H1 (cell line): ENCODE results near the gene ENTPD1. TPM values are rescaled to one million over a fixed set of nuclear protein-coding genes. Genes with fewer than 3 reads are reported as not detected.

Source experiments
- BCL11A ChIP-seq, 2 experiments: IDR thresholded peaks; one replicate each; pipeline ENCODE4 v1.6.1; 2011; ENCODE audit warnings: low read depth in 2 of 2, low read length in 2 of 2, mild to moderate bottlenecking in 2 of 2
- BRCA1 ChIP-seq: IDR thresholded peaks from 2 replicates; pipeline ENCODE4 v1.6.1; 2012; ENCODE audit warnings: low read depth, low read length, improper control_type of control experiment
- CHD2 ChIP-seq: IDR thresholded peaks from 2 replicates; pipeline ENCODE4 v1.6.1; 2012; ENCODE audit warnings: low read length, improper control_type of control experiment
- JUN ChIP-seq: IDR thresholded peaks from 2 replicates; pipeline ENCODE4 v1.6.1; 2011; ENCODE audit warnings: low read depth, mild to moderate bottlenecking, improper control_type of control experiment, low read length
- RNF2 ChIP-seq: fragments of 200-900, 300-1000 bp; sonication (generic); IDR thresholded peaks from 2 replicates; pipeline ENCODE4 v1.7.1; 2016; ENCODE audit warnings: borderline replicate concordance, low read depth, mild to moderate bottlenecking, antibody characterized with exemption, low read length; ENCODE audit not compliant: poor library complexity, severe bottlenecking; ENCODE audit errors: missing control alignments
- SIX5 ChIP-seq: IDR thresholded peaks from 2 replicates; pipeline ENCODE4 v1.6.1; 2011; ENCODE audit warnings: mild to moderate bottlenecking, low read depth, low read length
- TAF1 ChIP-seq: IDR thresholded peaks from 2 replicates; pipeline ENCODE4 v1.6.1; 2011; ENCODE audit warnings: mild to moderate bottlenecking, low read depth, low read length
- TCF12 ChIP-seq: IDR thresholded peaks from 2 replicates; pipeline ENCODE4 v1.6.1; 2011; ENCODE audit warnings: low read depth, mild to moderate bottlenecking, low read length
- polyA plus RNA-seq, 7 experiments: library from polyadenylated mRNA; depleted of rRNA in 3 of 7; stranded (reverse) in 5 of 7; unstranded in 2 of 7; fragments of >200 nt in 5 of 7; fragments of 200-250 nt in 2 of 7; gene quantifications; 1 replicate in 5 of 7; 2 replicates in 1 of 7; 4 replicates in 1 of 7; pipeline versions ENCODE4 v1.2.1 to v1.2.3, GENCODE V29; 2011 to 2013; ENCODE audit warnings: missing spikeins in 2 of 7, mixed read lengths in 2 of 7
- total RNA-seq: library from RNA; stranded (reverse); fragmentation: NEBNext Ultra II Directional; extraction: Animal tissue kit (Norgen Biotek cat#: 25700); gene quantifications from 2 replicates; pipeline ENCODE4 v1.2.1, GENCODE V29; 2021
- TF ChIP-seq, protein P1 (sequence below): fragments of 300-600 bp; sonication (generic); IDR thresholded peaks from 2 replicates; pipeline ENCODE4 v1.7.1; 2012; ENCODE audit warnings: low read length, moderate library complexity, mild to moderate bottlenecking, inconsistent platforms; ENCODE audit not compliant: insufficient replicate concordance
- TF ChIP-seq, protein P2 (sequence below): IDR thresholded peaks from 2 replicates; pipeline ENCODE4 v1.6.1; 2012; ENCODE audit warnings: inconsistent platforms
- TF ChIP-seq, protein P3 (sequence below): IDR thresholded peaks from 2 replicates; pipeline ENCODE4 v1.6.1; 2012; ENCODE audit warnings: inconsistent platforms

ENTPD1 gene
- total and polyA plus RNA-seq, 2 of the 8 experiments (the other 6 are each of a cell fraction or from before 2014, with no cell fraction given), result 2.2 to 2.5 TPM

DNA sequence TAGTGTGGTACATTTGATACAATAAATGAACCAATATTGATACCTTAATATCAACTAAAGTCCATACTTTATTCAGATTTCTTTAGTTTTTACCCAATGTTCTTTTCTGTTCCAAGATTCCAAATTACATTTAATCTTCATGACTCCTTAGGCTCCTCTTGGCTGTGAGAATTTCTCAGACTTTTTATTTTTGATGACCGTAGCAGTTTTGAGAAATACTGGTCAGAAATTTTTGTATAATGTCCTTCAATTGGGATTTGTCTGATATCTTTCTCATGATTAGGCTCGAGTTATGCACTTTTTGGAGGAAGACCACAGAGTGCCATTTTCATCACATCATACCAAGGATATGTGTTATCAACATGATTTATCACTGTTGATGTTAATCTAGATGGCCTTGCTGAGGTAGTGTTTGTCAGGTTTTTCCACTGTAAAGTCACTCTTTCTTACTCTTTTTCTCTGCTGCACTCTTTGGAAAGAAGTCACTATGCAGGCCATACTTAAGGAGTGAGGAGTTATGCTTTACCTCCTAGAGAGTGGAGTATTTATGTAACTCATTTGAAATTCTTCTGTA is 12.9 kb upstream of the ENTPD1 start (continued):
- TF ChIP-seq, protein P1, sequence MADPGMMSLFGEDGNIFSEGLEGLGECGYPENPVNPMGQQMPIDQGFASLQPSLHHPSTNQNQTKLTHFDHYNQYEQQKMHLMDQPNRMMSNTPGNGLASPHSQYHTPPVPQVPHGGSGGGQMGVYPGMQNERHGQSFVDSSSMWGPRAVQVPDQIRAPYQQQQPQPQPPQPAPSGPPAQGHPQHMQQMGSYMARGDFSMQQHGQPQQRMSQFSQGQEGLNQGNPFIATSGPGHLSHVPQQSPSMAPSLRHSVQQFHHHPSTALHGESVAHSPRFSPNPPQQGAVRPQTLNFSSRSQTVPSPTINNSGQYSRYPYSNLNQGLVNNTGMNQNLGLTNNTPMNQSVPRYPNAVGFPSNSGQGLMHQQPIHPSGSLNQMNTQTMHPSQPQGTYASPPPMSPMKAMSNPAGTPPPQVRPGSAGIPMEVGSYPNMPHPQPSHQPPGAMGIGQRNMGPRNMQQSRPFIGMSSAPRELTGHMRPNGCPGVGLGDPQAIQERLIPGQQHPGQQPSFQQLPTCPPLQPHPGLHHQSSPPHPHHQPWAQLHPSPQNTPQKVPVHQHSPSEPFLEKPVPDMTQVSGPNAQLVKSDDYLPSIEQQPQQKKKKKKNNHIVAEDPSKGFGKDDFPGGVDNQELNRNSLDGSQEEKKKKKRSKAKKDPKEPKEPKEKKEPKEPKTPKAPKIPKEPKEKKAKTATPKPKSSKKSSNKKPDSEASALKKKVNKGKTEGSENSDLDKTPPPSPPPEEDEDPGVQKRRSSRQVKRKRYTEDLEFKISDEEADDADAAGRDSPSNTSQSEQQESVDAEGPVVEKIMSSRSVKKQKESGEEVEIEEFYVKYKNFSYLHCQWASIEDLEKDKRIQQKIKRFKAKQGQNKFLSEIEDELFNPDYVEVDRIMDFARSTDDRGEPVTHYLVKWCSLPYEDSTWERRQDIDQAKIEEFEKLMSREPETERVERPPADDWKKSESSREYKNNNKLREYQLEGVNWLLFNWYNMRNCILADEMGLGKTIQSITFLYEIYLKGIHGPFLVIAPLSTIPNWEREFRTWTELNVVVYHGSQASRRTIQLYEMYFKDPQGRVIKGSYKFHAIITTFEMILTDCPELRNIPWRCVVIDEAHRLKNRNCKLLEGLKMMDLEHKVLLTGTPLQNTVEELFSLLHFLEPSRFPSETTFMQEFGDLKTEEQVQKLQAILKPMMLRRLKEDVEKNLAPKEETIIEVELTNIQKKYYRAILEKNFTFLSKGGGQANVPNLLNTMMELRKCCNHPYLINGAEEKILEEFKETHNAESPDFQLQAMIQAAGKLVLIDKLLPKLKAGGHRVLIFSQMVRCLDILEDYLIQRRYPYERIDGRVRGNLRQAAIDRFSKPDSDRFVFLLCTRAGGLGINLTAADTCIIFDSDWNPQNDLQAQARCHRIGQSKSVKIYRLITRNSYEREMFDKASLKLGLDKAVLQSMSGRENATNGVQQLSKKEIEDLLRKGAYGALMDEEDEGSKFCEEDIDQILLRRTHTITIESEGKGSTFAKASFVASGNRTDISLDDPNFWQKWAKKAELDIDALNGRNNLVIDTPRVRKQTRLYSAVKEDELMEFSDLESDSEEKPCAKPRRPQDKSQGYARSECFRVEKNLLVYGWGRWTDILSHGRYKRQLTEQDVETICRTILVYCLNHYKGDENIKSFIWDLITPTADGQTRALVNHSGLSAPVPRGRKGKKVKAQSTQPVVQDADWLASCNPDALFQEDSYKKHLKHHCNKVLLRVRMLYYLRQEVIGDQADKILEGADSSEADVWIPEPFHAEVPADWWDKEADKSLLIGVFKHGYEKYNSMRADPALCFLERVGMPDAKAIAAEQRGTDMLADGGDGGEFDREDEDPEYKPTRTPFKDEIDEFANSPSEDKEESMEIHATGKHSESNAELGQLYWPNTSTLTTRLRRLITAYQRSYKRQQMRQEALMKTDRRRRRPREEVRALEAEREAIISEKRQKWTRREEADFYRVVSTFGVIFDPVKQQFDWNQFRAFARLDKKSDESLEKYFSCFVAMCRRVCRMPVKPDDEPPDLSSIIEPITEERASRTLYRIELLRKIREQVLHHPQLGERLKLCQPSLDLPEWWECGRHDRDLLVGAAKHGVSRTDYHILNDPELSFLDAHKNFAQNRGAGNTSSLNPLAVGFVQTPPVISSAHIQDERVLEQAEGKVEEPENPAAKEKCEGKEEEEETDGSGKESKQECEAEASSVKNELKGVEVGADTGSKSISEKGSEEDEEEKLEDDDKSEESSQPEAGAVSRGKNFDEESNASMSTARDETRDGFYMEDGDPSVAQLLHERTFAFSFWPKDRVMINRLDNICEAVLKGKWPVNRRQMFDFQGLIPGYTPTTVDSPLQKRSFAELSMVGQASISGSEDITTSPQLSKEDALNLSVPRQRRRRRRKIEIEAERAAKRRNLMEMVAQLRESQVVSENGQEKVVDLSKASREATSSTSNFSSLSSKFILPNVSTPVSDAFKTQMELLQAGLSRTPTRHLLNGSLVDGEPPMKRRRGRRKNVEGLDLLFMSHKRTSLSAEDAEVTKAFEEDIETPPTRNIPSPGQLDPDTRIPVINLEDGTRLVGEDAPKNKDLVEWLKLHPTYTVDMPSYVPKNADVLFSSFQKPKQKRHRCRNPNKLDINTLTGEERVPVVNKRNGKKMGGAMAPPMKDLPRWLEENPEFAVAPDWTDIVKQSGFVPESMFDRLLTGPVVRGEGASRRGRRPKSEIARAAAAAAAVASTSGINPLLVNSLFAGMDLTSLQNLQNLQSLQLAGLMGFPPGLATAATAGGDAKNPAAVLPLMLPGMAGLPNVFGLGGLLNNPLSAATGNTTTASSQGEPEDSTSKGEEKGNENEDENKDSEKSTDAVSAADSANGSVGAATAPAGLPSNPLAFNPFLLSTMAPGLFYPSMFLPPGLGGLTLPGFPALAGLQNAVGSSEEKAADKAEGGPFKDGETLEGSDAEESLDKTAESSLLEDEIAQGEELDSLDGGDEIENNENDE, result no peak
- TF ChIP-seq SIX5, result no peak
- TF ChIP-seq RNF2, result no peak
- TF ChIP-seq CHD2, result no peak
- TF ChIP-seq BCL11A (IDR thresholded peaks at IDR 0.05; ENCODE audit: low read depth in 2 of 2, low read length in 2 of 2), result no peak
- TF ChIP-seq TAF1, result no peak
- no peak for TF ChIP-seq BRCA1
- TF ChIP-seq TCF12, result no peak
- TF ChIP-seq, protein P2, sequence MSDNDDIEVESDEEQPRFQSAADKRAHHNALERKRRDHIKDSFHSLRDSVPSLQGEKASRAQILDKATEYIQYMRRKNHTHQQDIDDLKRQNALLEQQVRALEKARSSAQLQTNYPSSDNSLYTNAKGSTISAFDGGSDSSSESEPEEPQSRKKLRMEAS, result no peak
- TF ChIP-seq, protein P3, sequence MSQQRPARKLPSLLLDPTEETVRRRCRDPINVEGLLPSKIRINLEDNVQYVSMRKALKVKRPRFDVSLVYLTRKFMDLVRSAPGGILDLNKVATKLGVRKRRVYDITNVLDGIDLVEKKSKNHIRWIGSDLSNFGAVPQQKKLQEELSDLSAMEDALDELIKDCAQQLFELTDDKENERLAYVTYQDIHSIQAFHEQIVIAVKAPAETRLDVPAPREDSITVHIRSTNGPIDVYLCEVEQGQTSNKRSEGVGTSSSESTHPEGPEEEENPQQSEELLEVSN, result no peak
- TF ChIP-seq JUN, result no peak
